GM23338 (cell line): ENCODE results near the gene LRRC10B. TPM values are rescaled to one million over a fixed set of nuclear protein-coding genes. Genes with fewer than 3 reads are reported as not detected.

Experiments used
- ATAC-seq: fragments of 200-7000 bp; cut with Tn5 transposase; 3 replicates; pipeline ENCODE4 v1.9.1; 2020
- DNase-seq: peaks from one replicate; pipeline ENCODE4 v3.0.0-alpha.2; 2015; ENCODE audit warnings: low spot score
- H2AFZ ChIP-seq: fragments of 200-600 bp; sonication (generic); 2 replicates; pipeline ENCODE4 v1.8.0; 2016; ENCODE audit warnings: antibody characterized with exemption, mild to moderate bottlenecking, moderate library complexity
- H3F3A ChIP-seq: fragments of 200-600 bp; sonication (generic); replicated peaks from 2 replicates; pipeline ENCODE4 v1.8.0; 2017; ENCODE audit warnings: antibody characterized with exemption, mixed run types, low read depth
- H3K27ac ChIP-seq: fragments of 200-600 bp; sonication (generic); 2 replicates; pipeline ENCODE4 v1.6.1; 2016; ENCODE audit warnings: low read depth
- H3K27me3 ChIP-seq: fragments of 200-600 bp; sonication (generic); 2 replicates; pipeline ENCODE4 v1.8.0; 2016; ENCODE audit warnings: mild to moderate bottlenecking, mixed run types, moderate library complexity; ENCODE audit not compliant: insufficient read depth
- H3K36me3 ChIP-seq: fragments of 200-600 bp; sonication (generic); 2 replicates; pipeline ENCODE4 v1.8.0; 2016; ENCODE audit warnings: mild to moderate bottlenecking; ENCODE audit not compliant: insufficient read depth
- H3K4me1 ChIP-seq: fragments of 200-600 bp; sonication (generic); 2 replicates; pipeline ENCODE4 v1.8.0; 2016; ENCODE audit warnings: mild to moderate bottlenecking, moderate library complexity; ENCODE audit not compliant: insufficient read depth
- H3K4me2 ChIP-seq: fragments of 200-600 bp; sonication (generic); 2 replicates; pipeline ENCODE4 v1.7.1; 2017; ENCODE audit warnings: mixed run types
- H3K4me3 ChIP-seq: fragments of 200-600 bp; sonication (generic); 2 replicates; pipeline ENCODE4 v1.6.1; 2016; ENCODE audit warnings: mixed run types
- H3K79me2 ChIP-seq: fragments of 200-600 bp; sonication (generic); replicated peaks from 2 replicates; pipeline ENCODE4 v1.8.0; 2017; ENCODE audit warnings: mild to moderate bottlenecking; ENCODE audit not compliant: insufficient read depth
- H3K9me2 ChIP-seq: fragments of 200-600 bp; sonication (generic); 2 replicates; pipeline ENCODE4 v1.8.0; 2017; ENCODE audit not compliant: insufficient read depth
- H4K20me1 ChIP-seq: fragments of 200-600 bp; sonication (generic); replicated peaks from 2 replicates; pipeline ENCODE4 v1.8.0; 2017; ENCODE audit warnings: mild to moderate bottlenecking; ENCODE audit not compliant: insufficient read depth
- H3K27ac Mint-ChIP-seq: 2 replicates; pipeline ENCODE4 v1.8.0; 2020; ENCODE audit warnings: inconsistent platforms, mild to moderate bottlenecking, moderate library complexity, mixed read lengths
- H3K27me3 Mint-ChIP-seq: 3 replicates; pipeline ENCODE4 v1.8.0; 2022; ENCODE audit warnings: low read depth, mild to moderate bottlenecking, moderate library complexity, mixed read lengths, inconsistent platforms; ENCODE audit not compliant: insufficient read depth, poor library complexity
- H3K36me3 Mint-ChIP-seq: 3 replicates; pipeline ENCODE4 v1.8.0; 2021; ENCODE audit warnings: low read depth, mild to moderate bottlenecking, inconsistent platforms, moderate library complexity, mixed read lengths
- H3K4me1 Mint-ChIP-seq: 3 replicates; pipeline ENCODE4 v1.8.0; 2020; ENCODE audit warnings: mild to moderate bottlenecking, inconsistent platforms, mixed read lengths
- H3K4me3 Mint-ChIP-seq: 3 replicates; pipeline ENCODE4 v1.8.0; 2021; ENCODE audit warnings: moderate library complexity, mild to moderate bottlenecking, inconsistent platforms, mixed read lengths
- H3K9me3 Mint-ChIP-seq: 3 replicates; pipeline ENCODE4 v1.8.0; 2020; ENCODE audit warnings: moderate library complexity, mild to moderate bottlenecking, inconsistent platforms, mixed read lengths
- CTCF ChIP-seq, 2 experiments: fragments of 200-600 bp in 1 of 2; sonication (generic) in 1 of 2; conservative IDR thresholded peaks; 2 replicates each; pipeline versions ENCODE4 v1.5.1 to v1.6.1; 2016 to 2017; ENCODE audit warnings: antibody characterized with exemption in 2 of 2, low read depth in 2 of 2, mild to moderate bottlenecking in 2 of 2, moderate library complexity in 1 of 2
- ETS1 ChIP-seq: IDR thresholded peaks from 2 replicates; pipeline ENCODE4 v1.6.1; 2016; ENCODE audit warnings: antibody characterized with exemption
- EZH2 ChIP-seq: fragments of 200-600 bp; sonication (generic); IDR thresholded peaks from one replicate; pipeline ENCODE4 v1.8.0; 2017; ENCODE audit warnings: antibody characterized with exemption, mild to moderate bottlenecking, low read depth; ENCODE audit not compliant: unreplicated experiment
- REST ChIP-seq: IDR thresholded peaks from one replicate; pipeline ENCODE4 v1.6.1; 2018; ENCODE audit warnings: antibody characterized with exemption; ENCODE audit not compliant: unreplicated experiment
- STAT1 ChIP-seq: IDR thresholded peaks from one replicate; pipeline ENCODE4 v1.6.1; 2016; ENCODE audit warnings: antibody characterized with exemption; ENCODE audit not compliant: unreplicated experiment
- ZNF331 ChIP-seq: fragments of 250-450 bp; sonication (Bioruptor Pico); IDR thresholded peaks from 2 replicates; pipeline ENCODE4 v1.5.0; 2020; ENCODE audit warnings: low read depth, mild to moderate bottlenecking, moderate library complexity
- polyA plus RNA-seq: library from polyadenylated mRNA; unstranded; fragments of >200 nt; fragmentation: Nextera tagmentation; extraction: Ambion mirVana; gene quantifications from 2 replicates; pipeline ENCODE4 v1.2.1, GENCODE V29; 2016
- total RNA-seq: library from RNA; depleted of rRNA; stranded (reverse); fragments of >200 nt; shearing (Covaris generic); gene quantifications from 2 replicates; pipeline ENCODE4 v1.2.3, GENCODE V29; 2014

Gene LRRC10B
- total and polyA plus RNA-seq, 2 experiments from 2014 or later, result 0.47 to 1.6 TPM

- no peak for TF ChIP-seq REST
Measured at GRCh38 chr11:61531044-61531443, 22.5 kb downstream of the LRRC10B start (continued).

GRCh38 chr11:61532134-61533038 lies 23.8 kb downstream of the LRRC10B start:
- TF ChIP-seq EZH2 (no peak), STAT1 (no peak), ETS1 (no peak), CTCF (conservative IDR thresholded peaks at IDR 0.05; ENCODE audit: low read depth in 2 of 2) (peak; percentile 85 to 90), ZNF331 (CRISPR knock-in tag) (no peak)
- peak; percentile 85 for DNase-seq
- Histone ChIP-seq H3K4me1 (no peaks in the 10 kb centered on the region), H2AFZ (no peak overlapping the region), H3K79me2 (no peaks in the 10 kb centered on the region), H3K4me2 (no peak overlapping the region), H3F3A (no peaks in the 10 kb centered on the region), H3K9me2 (no peaks in the 10 kb centered on the region), H3K27me3 (no peaks in the 10 kb centered on the region), H3K27ac (no peak overlapping the region), H3K4me3 (no peak overlapping the region), H3K36me3 (no peaks in the 10 kb centered on the region), H4K20me1 (no peaks in the 10 kb centered on the region)
- Mint-ChIP-seq H3K36me3 (no peaks in the 10 kb centered on the region; the same call in 2 of the 3 replicates), H3K4me3 (no peak overlapping the region), H3K4me1 (peaks cover 16% of the 10 kb centered on the region), H3K9me3 (no peaks in the 10 kb centered on the region), H3K27ac (no peak overlapping the region), H3K27me3 (peaks cover 3% of the 10 kb centered on the region)
- peak; percentile 76 for ATAC-seq
